ENCODE measurements around the gene TMEM208. TPM values are rescaled to one million over a fixed set of nuclear protein-coding genes. Genes with fewer than 3 reads are reported as not detected.

The TMEM208 gene
- total RNA-seq, 1 experiment from 2014 or later, result 64.4 TPM

GRCh38 chr16:67245674-67246080 is 18.7 kb downstream of the TMEM208 start:
- in situ Hi-C loops (cut with HindIII; ENCODE audit: low sequenced_read_pairs), result no loop called here
- DNase-seq (ENCODE audit: low spot score), result no peak

- in situ Hi-C loops (cut with HindIII; ENCODE audit: low sequenced_read_pairs), result no loop called here
- DNase-seq (ENCODE audit: low spot score), result peak; percentile 69
These were observed 19.3 kb downstream of the TMEM208 start for GRCh38 chr16:67246081-67246755.

GRCh38 chr16:67246756-67247191 is 19.8 kb downstream of the TMEM208 start:
- in situ Hi-C loops (cut with HindIII; ENCODE audit: low sequenced_read_pairs), result no loop called here
- peak; percentile 53 for DNase-seq (ENCODE audit: low spot score)

DNA sequence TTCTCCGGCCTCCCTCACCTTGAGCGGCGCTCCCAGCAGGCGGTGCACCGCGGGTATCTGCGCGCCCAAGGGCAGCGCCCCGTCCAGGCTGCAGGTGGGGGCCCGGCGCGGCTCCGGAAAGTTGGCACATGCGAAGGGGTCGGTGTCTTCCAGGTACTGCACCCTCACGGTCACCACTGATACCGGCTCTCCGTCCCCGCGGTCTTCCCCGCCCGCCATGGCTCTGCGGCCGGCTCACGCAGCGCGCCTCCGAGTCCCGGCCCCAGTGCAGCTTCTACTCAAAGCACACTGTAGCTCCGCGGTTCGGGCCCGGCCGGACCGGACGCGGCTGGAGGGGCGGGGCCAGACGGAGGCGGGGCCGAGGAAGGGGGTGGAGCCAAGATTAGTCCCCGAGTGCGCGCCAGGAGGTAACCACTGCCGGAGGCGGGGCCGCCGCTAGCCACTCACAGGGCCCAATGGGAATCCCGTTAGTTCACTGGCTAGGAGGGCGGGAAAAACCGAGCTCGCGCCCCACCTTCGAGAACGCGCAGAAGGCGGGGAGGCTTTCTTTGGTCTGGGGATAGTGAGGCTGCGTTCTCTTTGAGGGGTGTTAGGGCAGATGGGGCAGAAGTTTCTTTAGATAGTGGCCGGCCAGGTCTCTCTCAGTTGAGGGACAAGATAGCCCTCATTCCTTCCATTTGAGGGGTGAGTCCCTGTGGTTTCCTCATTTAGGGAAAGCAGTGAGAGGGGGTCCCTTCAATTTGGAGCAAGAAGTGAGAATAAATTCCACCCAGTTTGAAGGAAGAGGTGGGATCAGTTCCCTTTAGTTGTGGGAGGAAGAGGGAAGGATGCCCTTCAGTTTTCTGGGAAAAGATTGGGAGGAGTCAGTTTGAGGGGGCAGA is 20.5 kb downstream of the TMEM208 start, which contains the start of gene FHOD1:
FHOD1 (minus strand) TSS at position 290 of the 881 bp plus-strand sequence; CDS start at position 219, 71 bp downstream.
- DNase-seq (ENCODE audit: low spot score), result peak; percentile 96
- in situ Hi-C loops (cut with HindIII; ENCODE audit: low sequenced_read_pairs), result no loop called here

DNA sequence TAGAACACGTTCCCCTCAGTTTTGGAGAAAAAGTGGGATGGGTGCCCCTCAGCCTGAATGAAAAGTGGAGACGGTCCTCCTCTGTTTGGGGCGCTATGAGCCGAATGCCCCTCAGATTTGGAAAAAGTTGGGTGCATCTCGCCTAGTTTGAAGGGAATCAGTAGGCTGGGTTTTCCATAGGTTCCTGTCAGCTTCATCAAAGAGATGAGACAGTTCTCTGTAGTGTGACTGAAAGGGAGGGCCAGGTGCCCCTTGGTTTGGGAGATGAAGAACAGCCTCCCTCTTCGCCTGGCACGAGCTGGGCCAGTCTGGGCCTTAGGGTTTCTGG is 21.1 kb downstream of the TMEM208 start:
- in situ Hi-C loops (cut with HindIII; ENCODE audit: low sequenced_read_pairs), result no loop called here
- peak; percentile 45 for DNase-seq (ENCODE audit: low spot score)

DNA sequence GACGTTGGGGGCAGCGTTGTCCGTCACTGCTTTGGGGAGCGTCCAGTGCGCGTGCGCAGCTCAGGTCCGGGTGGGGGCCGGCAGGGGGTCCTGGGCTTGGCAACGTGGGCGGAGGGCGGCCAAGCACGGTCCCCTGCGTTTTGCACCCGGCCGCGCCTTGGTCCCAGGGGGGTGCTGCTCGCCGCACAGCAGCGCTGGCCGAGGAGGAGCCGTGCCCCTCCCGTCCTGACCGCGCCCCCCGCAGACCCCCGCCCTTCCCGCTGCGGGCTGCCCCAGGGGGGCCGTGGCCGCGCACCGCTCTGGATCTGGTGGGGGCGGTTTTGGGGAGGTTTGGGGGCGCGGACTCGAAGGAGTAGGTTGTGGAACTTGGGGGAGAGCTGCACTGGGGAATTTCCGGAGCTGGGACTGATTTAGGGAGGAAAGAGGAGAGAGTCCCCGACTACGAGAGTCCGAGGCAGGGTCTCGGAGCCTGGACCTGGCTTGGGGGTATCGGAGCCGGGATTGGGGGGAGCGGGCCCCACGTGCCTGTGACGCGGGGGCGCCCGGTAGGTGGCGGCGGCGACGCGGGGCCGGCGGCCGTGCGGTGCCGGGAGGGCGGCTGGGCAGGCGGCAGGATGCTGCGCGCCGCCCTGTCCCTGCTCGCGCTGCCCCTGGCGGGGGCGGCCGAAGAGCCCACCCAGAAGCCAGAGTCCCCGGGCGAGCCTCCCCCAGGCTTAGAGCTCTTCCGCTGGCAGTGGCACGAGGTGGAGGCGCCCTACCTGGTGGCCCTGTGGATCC is 21.7 kb downstream of the TMEM208 start, which contains the start of gene SLC9A5:
SLC9A5 (plus strand) TSS at position 579 of the 777 bp plus-strand sequence; CDS start at position 615, 36 bp downstream.
- in situ Hi-C loops (cut with HindIII; ENCODE audit: low sequenced_read_pairs), result no loop called here
- peak; percentile 49 for DNase-seq (ENCODE audit: low spot score)

DNA sequence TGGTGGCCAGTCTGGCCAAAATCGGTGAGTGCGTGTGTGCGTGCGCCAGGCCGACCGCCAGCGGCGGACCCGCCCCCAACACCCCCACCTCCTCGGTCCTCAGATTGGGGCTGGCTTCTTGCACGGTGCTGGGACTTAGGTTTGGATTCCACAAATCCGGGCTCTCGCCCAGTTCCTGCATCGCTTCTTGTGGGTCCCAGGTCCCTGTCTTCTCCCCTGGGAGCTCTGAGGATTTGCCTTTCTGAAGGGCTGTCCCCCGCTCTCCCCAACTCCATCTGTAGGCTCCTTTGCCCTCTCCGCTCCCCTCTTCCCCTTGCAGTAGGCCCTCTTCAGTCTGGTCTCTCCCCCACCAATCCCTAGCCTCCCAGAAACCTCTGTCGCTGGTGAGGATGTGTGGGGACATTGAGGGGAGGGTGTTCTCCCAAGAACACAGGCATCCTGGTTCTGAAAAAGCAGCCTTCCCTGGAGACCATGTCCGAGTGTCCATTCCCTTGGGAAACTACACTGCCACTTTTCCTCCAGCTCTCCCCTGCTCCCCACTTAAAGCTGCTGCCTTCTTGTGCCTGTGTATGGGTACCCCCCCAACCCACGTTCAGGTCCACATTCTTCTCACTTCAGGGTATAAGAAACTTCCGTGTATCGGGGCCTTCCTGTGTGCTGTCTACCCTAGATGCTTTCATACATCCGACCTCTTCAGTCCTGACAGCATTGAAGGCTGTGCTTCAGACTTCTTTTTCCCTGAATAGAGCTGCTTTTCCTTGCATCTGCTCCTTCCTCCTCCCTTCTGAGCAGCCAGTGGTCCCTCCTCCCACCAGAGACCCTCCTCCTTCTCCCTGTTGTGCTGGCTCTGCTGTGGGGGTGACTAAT is 22.5 kb downstream of the TMEM208 start:
- in situ Hi-C loops (cut with HindIII; ENCODE audit: low sequenced_read_pairs), result no loop called here

GRCh38 chr16:67250045-67250327 is 23.1 kb downstream of the TMEM208 start:
- in situ Hi-C loops (cut with HindIII; ENCODE audit: low sequenced_read_pairs), result no loop called here

More for the DNA sequence above, 22.5 kb downstream of the TMEM208 start:
- DNase-seq (ENCODE audit: low spot score), result peak; percentile 39

DNA sequence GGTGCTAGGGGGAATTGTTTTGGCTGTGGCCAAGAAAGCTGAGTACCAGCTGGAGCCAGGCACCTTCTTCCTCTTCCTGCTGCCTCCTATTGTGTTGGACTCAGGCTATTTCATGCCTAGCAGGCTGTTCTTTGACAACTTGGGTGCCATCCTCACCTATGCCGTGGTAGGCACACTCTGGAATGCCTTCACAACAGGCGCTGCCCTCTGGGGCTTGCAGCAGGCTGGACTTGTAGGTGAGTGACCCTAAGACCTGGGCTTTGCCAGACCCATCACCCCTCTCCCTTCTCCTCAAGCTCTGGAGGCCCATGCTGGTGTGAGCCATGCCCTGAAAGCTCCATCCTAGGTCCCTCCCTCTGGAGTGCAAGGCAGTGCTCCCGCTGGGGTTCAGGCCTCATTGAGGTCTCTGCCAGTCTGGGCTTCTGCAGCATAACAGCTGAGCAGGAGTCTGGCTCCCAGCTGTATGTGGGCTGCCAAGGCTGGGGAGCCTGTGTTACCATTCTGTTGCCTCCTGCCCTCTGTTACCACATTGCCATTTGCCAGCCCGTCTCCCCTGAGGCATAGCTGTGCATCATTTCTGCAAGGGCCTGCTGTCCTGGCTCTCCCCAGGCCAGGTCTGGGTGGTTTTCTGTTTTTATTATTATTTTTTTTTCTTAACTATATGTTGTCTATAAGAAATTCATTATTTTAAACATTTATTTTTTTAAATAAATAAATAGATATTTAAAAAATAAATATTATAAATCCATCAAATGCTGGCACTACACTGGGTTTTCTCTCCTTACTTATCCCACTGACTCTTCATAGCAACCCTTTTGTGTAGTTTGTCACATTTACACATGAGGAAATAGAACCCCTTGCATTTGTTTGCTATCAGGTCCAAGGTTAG is 25.9 kb downstream of the TMEM208 start:
- peak; percentile 64 for DNase-seq (ENCODE audit: low spot score)
- in situ Hi-C loops (cut with HindIII; ENCODE audit: low sequenced_read_pairs), result no loop called here

More at GRCh38 chr16:67250045-67250327, 23.1 kb downstream of the TMEM208 start:
- DNase-seq (ENCODE audit: low spot score), result no peak

GRCh38 chr16:67254801-67255552 is 28.0 kb downstream of the TMEM208 start:
- no peak for DNase-seq (ENCODE audit: low spot score)
- in situ Hi-C loops (cut with HindIII; ENCODE audit: low sequenced_read_pairs), result no loop called here

- no peak for DNase-seq (ENCODE audit: low spot score)
- in situ Hi-C loops (cut with HindIII; ENCODE audit: low sequenced_read_pairs), result no loop called here
These were observed 28.8 kb downstream of the TMEM208 start for GRCh38 chr16:67255553-67256221.

DNA sequence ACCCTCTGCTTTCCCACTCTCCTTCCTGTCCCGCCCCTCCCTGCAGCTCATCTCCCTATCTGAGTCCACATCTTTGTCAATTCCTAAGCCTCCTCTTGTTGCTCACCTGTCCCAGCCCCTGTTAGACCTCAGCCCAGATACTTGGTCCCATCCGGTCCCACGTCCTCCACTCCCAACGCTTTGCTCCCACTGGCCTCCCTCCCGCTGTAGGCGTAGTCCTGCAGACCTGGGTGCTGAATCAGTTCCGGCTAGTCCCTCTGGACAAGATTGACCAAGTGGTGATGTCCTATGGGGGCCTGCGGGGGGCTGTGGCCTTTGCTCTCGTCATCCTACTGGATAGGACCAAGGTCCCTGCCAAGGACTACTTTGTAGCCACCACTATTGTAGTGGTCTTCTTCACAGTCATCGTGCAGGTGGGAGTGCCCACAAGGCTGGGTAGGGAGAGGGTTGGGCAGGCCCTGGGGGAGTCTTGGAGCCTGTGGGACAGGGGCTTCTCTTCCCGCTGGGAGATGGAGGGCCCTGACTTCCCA is 29.8 kb downstream of the TMEM208 start:
- no peak for DNase-seq (ENCODE audit: low spot score)
- in situ Hi-C loops (cut with HindIII; ENCODE audit: low sequenced_read_pairs), result no loop called here

DNA sequence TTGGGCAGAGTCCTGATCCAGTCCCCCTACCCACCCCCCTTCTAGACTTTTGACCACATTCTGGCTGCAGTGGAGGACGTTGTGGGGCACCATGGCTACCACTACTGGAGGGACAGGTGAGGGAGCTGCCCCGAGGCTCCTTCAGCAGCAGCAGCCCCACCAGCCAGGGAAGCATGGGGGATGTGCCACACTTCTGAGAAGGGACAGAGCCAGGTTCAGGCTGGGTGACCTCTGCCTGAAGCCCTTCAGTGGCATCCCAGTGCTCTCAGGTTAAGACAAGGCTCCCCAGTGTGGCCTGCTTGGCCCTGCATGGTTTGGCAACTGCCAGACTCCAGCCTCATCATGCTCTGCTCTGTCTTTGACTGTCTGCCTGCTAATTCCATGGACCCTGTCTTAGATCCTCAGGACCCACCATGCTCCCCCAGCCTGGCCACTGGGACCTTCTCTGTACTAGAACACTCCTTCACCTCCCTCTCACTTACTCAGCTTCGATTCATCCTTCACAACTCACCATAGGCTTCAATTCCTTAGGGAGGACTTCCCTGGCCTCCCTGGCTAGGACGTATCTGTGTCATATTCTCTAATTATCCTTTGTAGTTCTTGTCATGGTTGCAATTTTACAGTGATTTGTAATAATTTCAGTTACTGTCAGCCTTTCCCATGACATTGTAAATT is 30.7 kb downstream of the TMEM208 start:
- in situ Hi-C loops (cut with HindIII; ENCODE audit: low sequenced_read_pairs), result no loop called here
- no peak for DNase-seq (ENCODE audit: low spot score)

- no peak for DNase-seq (ENCODE audit: low spot score)
- in situ Hi-C loops (cut with HindIII; ENCODE audit: low sequenced_read_pairs), result no loop called here
These were observed 31.4 kb downstream of the TMEM208 start for GRCh38 chr16:67258161-67258835.

DNA sequence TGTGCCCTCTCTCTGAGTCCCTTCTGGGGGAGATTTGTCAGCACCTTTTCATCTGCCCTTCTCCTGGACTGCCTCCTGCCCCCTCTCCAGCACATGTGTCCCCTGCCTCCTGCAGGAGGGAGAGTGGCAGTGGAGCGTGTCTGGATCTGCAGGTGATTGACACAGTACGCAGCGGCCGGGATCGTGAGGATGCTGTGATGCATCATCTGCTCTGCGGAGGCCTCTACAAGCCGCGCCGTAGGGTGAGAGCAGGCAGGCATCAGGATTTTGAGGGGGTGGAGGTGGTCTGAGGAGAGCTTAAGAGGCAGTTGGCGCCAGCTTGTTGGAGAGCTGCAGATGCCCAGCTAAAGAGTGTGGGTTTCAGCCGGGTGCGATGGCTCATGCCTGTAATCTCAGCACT is 32.8 kb downstream of the TMEM208 start:
- in situ Hi-C loops (cut with HindIII; ENCODE audit: low sequenced_read_pairs), result no loop called here
- no peak for DNase-seq (ENCODE audit: low spot score)

Data from G401 (cell line).